Stimulated activated CD4-positive, alpha-beta T cell treated with anti-CD3 and anti-CD28 coated beads, Interleukin-15, amount 100 ng/mL, for 48 hours (primary cell): ENCODE data around the gene DENND1C.

Experiments used
- DNase-seq, 2 donors: peaks; one replicate each; pipeline ENCODE4 v3.0.0-alpha.2; 2020; ENCODE audit warnings: low read depth in 2 of 2

Gene DENND1C

GRCh38 chr19:6480848-6481415 is 655 bp downstream of the DENND1C start:
- DNase-seq: no peak

- DNase-seq: no peak
Observed at GRCh38 chr19:6479836-6480398, 1.7 kb downstream of the DENND1C start.

GRCh38 chr19:6478815-6479214 is 2.8 kb downstream of the DENND1C start:
- no peak for DNase-seq

GRCh38 chr19:6476896-6477431 is 4.6 kb downstream of the DENND1C start:
- no peak for DNase-seq

- peak; percentile 66 to 72 for DNase-seq
Observed at GRCh38 chr19:6476155-6476895, 5.3 kb downstream of the DENND1C start.

GRCh38 chr19:6475321-6476108 is 6.1 kb downstream of the DENND1C start:
- no peak for DNase-seq

GRCh38 chr19:6473647-6474046 is 7.9 kb downstream of the DENND1C start:
- DNase-seq: no peak

- DNase-seq: no peak
Observed at GRCh38 chr19:6472713-6473112, 8.9 kb downstream of the DENND1C start.

- DNase-seq: no peak
Observed at GRCh38 chr19:6471076-6471475, 10.5 kb downstream of the DENND1C start.

GRCh38 chr19:6470173-6470572 is 11.4 kb downstream of the DENND1C start:
- DNase-seq: no peak

GRCh38 chr19:6467384-6467783 is 14.2 kb downstream of the DENND1C start:
- no peak for DNase-seq

GRCh38 chr19:6466526-6467248 is 14.9 kb downstream of the DENND1C start:
- no peak for DNase-seq

GRCh38 chr19:6465663-6466062 is 15.9 kb downstream of the DENND1C start:
- DNase-seq: no peak

GRCh38 chr19:6465006-6465405 is 16.6 kb downstream of the DENND1C start:
- DNase-seq: no peak

- no peak for DNase-seq
Observed at GRCh38 chr19:6464070-6464873, 17.3 kb downstream of the DENND1C start, which contains the start of gene CRB3. Gene CRB3 (plus strand): TSS chr19:6464271. CDS start chr19:6464702, 431 bp downstream.

- DNase-seq: peak; percentile 97 to 98
Observed at GRCh38 chr19:6460099-6460884, 21.3 kb downstream of the DENND1C start.

- DNase-seq: peak in 1 of 2 donors; percentile 53
Observed at GRCh38 chr19:6459262-6460098, 22.1 kb downstream of the DENND1C start, which contains the start of gene SLC25A23. Gene SLC25A23 (minus strand): TSS chr19:6459792. CDS start chr19:6459628, 164 bp downstream.

GRCh38 chr19:6458695-6459261 is 22.8 kb downstream of the DENND1C start:
- no peak for DNase-seq
